ENCODE data around the gene ATG2A. TPM values are rescaled to one million over a fixed set of nuclear protein-coding genes. Genes with fewer than 3 reads are reported as not detected.

Gene ATG2A
- total RNA-seq, 1 donor from 2014 or later, result 25.8 TPM

GRCh38 chr11:64911142-64911541 is 5.9 kb downstream of the ATG2A start:
- TF ChIP-seq CTCF (conservative IDR thresholded peaks at IDR 0.05; ENCODE audit: low read depth, low read length), result no peak
- H3K4me3 ChIP-seq (ENCODE audit: low read depth, low read length), result no peak overlapping the region
- DNase-seq (ENCODE audit: low read depth), result no peak

- no peak for TF ChIP-seq CTCF (conservative IDR thresholded peaks at IDR 0.05; ENCODE audit: low read depth, low read length)
- no peak overlapping the region for H3K4me3 ChIP-seq (ENCODE audit: low read depth, low read length)
- DNase-seq (ENCODE audit: low read depth), result no peak
These were observed 6.4 kb downstream of the ATG2A start for GRCh38 chr11:64910451-64911093.

GRCh38 chr11:64909653-64910343 is 7.2 kb downstream of the ATG2A start:
- no peak for TF ChIP-seq CTCF (conservative IDR thresholded peaks at IDR 0.05; ENCODE audit: low read depth, low read length)
- no peak overlapping the region for H3K4me3 ChIP-seq (ENCODE audit: low read depth, low read length)
- DNase-seq (ENCODE audit: low read depth), result no peak

- DNase-seq (ENCODE audit: low read depth), result no peak
- H3K4me3 ChIP-seq (ENCODE audit: low read depth, low read length), result no peak overlapping the region
- TF ChIP-seq CTCF (conservative IDR thresholded peaks at IDR 0.05; ENCODE audit: low read depth, low read length), result no peak
These were observed 8.2 kb downstream of the ATG2A start for GRCh38 chr11:64908766-64909165.

DNA sequence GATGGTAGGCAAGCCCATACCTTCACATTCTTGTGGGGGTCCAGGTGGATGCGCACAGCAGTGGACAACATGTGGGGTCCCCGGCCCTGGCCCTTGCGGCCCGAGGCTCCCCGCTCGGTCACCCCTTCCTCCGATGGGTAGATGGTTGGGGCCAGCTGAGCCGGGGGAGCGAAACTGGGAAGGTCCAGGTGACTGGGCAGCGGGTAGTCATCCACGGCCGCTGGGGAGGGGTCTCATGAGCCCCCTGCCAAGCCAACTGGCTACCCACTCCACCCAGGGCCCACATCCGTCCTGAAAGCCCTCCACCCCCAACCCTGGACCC is 10.7 kb downstream of the ATG2A start:
- no peak for DNase-seq (ENCODE audit: low read depth)
- no peak for TF ChIP-seq CTCF (conservative IDR thresholded peaks at IDR 0.05; ENCODE audit: low read depth, low read length)
- H3K4me3 ChIP-seq (ENCODE audit: low read depth, low read length), result no peak overlapping the region

- no peak overlapping the region for H3K4me3 ChIP-seq (ENCODE audit: low read depth, low read length)
- no peak for DNase-seq (ENCODE audit: low read depth)
- no peak for TF ChIP-seq CTCF (conservative IDR thresholded peaks at IDR 0.05; ENCODE audit: low read depth, low read length)
These were observed 11.3 kb downstream of the ATG2A start for GRCh38 chr11:64905516-64906313.

Measured in epithelial cell of proximal tubule (primary cell).